Fibroblast of skin of right quadriceps (primary cell): ENCODE results near the gene RIT2.
"Not testable (repeated sequence)": the region's sequence is repeated elsewhere in the genome, so short reads cannot be mapped to it uniquely, and the experiment has no call there.

ENCODE experiments used
- DNase-seq: peaks from one replicate; pipeline ENCODE4 v3.0.0-alpha.2; 2013

RIT2 gene

DNA sequence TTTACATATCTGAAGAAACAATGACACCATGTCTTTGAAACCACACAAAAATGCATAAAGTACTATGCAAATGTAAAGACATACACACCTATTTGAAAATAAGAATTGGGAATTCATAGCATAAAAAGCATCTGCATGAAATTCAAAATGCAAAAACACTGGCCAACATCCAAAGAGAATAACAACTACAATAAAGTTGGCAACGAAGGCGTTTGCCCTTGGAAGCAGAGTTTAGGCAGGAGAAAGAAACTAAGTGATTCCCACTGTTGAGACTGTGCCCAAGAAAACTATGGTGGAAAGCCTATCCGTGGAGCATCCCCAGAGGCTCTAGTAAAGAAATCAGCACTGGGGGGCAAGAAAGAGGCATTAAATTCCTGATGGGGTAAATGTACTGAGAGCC lies 292.8 kb downstream of the RIT2 start:
- DNase-seq: no peak

- DNase-seq: no peak
Observed at GRCh38 chr18:42821492-42821891, 294.0 kb downstream of the RIT2 start.

GRCh38 chr18:42814618-42815017 lies 300.9 kb downstream of the RIT2 start:
- DNase-seq: no peak

- DNase-seq: no peak
Observed at GRCh38 chr18:42814184-42814583, 301.3 kb downstream of the RIT2 start.

DNA sequence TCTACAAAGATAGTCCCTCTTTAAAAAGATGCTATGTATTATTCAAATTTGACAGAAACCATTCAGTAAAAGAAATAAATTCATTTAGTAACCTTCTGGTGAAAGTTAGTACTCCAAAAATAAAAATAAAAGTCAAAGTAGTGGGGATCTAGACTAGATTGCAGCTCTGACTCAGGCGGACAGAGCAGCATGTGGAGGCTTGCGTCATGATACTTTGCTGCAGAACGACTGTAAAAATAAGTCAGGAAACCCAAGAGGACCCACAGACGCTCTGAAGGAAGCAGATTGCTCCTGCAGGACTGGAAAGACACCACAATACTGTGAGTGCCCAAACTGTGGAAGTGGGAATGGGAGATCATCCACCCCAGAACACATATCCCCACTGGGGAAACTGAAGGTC lies 301.9 kb downstream of the RIT2 start:
- no peak for DNase-seq

DNA sequence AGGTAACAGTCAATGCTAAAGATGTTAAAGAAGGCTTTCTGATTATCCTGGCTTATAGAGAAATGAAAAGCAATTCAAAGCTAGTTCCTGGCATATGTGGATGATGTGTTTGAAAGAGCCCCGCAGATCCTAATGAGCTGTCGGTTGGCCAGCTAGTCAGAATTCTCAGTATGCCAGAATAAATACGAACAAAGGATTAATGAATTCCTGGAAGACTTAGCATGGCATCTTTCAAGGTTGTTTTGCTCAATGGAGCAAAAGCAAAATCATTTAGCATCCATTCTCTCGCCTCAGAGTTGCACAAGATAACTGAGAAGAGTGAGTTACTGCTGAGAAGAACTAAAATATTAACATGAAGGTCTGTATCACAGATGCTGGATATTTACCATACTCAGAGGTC lies 307.6 kb downstream of the RIT2 start:
- no peak for DNase-seq

GRCh38 chr18:42801706-42802105 lies 313.8 kb downstream of the RIT2 start:
- no peak for DNase-seq

DNA sequence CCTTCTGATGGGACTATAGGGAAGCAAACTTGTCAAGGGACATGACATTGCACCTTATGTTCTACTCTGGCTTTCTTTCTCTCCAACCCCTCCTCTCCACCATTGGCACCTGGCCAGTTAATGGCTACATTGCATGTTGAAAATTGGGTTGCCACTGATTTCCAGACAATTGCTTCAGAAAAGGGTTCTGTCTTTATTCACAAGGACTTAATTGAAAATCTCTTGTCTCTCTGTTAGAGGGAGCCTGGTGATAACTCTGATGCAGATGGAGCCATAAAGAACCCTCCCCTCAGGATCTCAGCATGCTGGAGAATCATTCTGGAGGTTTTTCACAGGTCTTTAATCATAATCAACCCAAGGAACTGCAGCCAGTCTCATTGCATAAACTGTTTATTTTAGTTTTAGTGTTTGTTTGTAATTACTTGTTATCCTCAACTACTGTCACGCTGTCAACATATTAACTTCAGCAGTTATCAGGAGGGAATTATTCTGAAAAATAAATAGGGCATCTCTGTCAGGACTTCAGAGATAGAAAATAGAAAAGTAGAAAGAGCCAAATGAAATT lies 316.8 kb downstream of the RIT2 start:
- no peak for DNase-seq

DNA sequence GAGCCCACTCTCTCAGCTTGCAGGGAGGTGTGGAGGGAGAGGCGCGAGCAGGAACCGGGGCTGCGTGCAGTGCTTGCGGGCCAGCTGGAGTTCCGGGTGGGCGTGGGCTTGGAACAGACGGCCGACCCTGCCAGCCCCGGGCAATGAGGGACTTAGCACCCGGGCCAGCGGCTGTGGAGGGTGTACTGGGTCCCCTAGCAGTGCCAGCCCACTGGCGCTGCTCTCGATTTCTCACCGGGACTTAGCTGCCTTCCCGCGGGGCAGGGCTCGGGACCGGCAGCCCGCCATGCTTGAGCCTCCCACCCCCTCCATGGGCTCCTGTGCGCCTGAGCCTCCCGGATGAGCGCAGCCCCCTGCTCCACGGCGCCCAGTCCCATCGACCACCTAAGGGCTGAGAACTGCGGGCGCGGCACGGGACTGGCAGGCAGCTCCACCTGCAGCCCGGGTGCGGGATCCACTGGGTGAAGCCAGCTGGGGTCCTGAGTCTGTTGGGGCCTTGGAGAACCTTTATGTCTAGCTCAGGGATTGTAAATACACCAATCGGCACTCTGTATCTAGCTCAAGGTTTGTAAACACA lies 320.2 kb downstream of the RIT2 start:
- DNase-seq: not testable (repeated sequence)

DNA sequence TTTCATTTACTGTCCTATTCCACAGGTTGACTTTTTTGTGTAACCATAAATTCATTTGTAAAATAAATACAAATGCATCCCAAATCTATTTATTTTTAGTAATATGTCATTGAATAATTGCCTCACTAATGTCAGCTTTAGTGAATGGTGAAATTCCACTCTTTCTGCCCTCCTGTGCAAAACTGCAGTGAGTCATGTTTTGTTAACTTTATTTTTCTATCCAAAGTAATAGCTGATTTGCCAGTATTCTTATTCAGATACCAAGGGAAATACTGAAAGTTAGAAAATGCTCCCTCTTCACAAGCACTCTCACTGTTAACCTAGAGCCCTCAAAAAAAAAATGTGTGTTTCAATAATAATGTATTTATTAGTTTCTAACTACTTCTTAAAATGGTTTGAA lies 322.8 kb downstream of the RIT2 start:
- no peak for DNase-seq

DNA sequence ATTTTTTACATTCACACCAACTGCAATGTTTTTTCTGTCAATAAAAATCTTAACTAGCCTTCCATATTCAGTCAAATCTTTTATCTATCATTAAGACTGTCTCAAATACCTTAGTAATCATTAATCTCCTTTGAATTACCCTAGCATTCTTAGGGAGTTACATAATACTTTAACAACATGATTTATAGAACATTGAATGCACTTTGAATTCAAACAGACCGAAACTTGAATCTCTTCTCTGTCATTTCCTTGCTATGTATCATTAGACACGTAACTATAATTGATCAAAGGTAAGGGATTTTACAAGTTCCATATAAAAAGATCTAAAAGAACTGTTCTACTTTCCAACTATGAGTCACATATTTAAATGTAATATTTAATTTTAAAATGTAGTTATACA lies 330.9 kb downstream of the RIT2 start:
- no peak for DNase-seq

- DNase-seq: no peak
Observed at GRCh38 chr18:42782929-42783328, 332.6 kb downstream of the RIT2 start.

DNA sequence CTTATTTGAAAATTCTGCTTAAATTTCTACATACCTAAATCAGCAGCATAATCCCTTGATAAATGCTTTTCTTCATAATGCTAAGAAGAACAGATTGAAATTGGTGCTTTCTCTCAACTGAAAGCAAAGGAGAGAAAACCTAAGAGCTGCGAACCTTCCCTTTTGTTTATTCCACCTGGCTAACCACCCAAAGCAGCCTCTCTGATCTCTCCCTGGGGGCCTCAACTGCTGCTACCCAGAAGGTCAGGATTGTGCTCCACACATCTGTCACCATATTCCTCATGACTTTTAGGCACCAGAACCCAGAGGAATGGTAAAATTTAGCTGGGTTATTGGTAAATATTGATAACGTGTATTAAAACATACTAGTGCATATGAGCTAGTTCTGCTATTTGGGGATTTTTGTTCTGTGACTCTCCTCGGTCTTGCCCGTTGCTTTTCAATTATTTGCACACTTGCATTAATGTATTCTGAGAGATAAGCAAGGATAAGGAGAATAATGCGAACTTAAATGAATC lies 334.1 kb downstream of the RIT2 start:
- DNase-seq: no peak

GRCh38 chr18:42780171-42780570 lies 335.3 kb downstream of the RIT2 start:
- no peak for DNase-seq

- no peak for DNase-seq
Observed at GRCh38 chr18:42778445-42779042, 336.9 kb downstream of the RIT2 start.

GRCh38 chr18:42778024-42778423 lies 337.5 kb downstream of the RIT2 start:
- no peak for DNase-seq

DNA sequence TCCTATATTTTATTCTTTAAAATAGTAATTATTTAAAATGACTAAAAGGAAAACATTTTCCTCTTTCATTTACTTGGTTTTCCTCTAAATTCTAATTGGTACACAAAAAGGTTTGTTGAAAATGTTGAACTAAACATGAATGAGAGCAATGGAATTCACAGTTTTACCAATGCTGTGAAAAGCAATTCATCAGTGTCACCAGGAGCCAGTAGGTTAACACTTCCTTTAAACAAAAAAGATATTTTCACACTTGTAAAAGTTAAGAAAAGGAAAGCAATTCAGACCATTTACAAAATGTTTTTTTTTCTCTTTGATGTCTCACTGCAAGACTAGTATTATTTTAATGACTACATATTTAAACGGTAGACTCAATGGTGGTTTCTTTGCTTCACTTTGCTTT lies 341.6 kb downstream of the RIT2 start:
- DNase-seq: no peak

DNA sequence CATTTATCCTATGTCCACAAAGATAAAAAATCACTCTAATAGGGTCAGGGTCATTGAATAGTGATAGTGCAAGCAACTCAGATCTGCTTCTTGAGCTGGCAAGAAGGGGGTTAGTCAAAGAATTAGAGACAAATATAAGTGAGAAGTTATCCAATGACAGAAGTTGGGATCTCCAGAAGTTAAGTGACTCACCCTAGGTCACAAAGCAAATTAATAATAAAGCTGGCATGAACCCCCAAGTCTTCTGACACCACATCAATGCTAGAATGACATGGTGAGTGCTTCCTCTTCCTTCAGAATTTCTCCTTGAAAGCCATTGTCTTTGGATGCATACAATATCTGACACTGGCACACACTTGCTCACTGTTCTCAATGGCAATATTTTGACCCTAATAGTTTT lies 343.5 kb downstream of the RIT2 start:
- no peak for DNase-seq

GRCh38 chr18:42765302-42765701 lies 350.2 kb downstream of the RIT2 start:
- no peak for DNase-seq

DNA sequence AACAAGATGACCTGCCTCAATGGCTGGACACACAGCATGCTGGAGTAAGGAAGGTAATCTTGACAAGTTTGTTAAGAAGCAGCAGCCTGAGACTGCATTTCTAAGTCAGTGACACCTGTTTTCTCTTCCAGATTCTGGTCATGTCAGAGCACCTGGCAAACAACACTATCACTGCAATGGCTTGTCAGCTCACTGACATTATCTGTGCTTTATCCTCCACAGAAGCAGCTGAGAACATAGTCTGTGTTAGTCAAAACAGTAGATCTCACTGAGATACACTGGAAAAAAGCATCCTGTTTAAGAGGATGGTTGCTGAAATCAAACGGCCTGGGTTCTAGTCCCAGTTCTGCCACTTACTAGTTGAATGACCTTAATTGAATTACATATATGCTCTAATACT lies 355.2 kb downstream of the RIT2 start:
- DNase-seq: no peak

DNA sequence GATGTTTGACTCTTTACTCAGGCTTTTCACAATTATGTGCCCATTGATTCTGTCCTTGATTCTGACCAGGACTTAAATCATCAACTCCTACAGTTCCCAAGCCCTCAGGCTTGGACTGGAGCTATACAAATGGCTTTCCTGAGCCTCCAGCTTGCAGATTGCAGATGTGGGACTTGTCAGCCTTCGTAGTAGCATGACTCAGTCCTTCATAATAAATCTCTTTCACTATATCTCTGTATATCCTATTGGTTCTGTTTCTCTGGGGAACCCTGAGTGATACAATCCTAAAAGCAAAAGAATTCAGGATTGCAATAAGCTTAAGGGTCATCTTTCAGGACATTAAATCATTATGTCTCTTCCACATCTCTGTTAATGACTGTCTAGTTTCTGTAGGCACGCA lies 356.6 kb downstream of the RIT2 start:
- peak; percentile 0 for DNase-seq

DNA sequence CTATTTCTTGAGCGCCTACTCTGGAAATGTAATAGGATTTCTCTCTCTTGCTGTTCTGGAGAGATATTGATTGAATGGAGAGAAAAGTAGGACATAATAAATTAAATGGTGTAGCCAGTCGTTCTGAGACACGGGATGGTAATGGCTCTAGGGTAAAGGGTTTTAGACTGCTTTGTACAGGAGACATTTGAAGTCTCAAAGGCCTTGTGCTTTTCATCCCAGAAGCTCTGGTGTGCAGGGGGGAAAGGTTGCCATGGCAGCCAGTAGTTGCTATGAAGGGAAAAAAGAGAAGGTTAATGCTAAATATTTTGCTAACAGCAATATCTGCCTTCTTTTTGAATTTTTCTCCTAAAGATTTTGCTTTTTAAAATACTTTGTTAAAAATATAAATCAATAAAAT lies 359.3 kb downstream of the RIT2 start:
- DNase-seq: no peak

DNA sequence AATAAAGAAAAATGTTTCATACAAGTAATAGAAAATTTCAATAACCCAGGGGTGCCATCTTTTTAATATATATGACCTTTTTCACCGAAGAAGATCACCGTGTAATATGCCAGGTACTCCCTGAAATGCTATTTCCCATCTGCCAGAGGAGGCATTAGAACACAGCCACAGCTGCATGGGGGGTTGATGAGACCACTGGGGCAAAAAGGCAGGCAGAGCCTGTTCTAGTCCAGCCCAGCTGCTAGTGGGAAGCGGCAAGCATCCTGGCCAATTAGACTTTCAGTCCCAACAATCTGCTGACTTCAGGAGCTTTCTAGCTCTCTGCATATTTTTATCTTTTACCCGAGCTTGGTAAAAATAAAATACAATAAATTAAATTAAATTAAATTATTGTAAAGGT lies 362.6 kb downstream of the RIT2 start:
- DNase-seq: no peak

GRCh38 chr18:42746794-42747193 lies 368.7 kb downstream of the RIT2 start:
- DNase-seq: no peak

GRCh38 chr18:42745931-42746330 lies 369.6 kb downstream of the RIT2 start:
- DNase-seq: no peak
